ENCODE results near the gene PHF14.

Gene PHF14

DNA sequence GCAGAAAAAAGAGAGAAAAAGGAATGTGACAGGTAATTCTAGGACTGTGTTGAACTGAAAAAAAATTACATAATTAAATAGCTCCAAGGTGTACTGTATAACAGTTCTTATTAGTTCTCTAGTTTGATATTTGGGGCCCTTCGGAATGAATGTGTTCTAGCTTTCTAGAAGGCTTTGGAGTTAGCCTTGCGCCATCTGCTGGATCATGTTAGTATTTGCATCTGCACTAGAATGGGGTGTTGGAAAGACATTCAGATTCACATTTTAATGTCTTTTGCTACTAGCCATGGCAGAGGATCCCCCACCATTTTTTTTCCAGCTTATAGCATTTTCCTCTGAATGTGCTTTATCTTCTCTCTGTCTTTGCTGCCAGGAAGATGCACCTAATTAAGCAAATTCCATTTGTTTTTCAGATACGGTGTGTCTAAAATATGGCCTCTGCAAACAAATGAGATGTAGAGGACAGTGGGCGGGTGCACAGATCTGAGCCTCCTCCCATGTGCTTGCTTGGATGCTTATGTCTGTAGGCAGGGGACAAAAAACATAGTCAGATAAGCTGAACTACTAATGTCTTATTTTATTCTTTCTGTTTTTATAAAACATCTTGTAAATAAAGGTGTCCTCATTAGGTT, 238.5 kb downstream of the PHF14 start:
- peak; percentile 20 for DNase-seq (ENCODE audit: low spot score)

DNA sequence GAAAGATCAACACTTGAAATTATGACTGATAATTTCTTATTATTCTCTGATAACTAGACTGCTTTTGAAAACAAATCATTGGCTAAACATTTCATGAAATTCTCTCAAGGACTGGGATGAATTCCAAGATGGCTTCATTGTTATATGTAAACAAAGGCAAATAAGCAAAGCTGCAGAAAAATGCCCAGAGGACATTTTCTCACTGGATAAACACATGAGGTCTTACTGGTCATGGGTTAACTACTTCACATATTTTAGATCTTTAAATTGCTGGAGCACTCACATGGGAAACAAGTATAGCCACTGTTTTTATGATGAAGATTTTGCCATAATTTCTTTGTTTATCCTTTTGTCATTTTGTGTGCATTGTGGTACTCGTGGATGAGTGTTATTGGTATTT, 239.1 kb downstream of the PHF14 start:
- DNase-seq (ENCODE audit: low spot score) = no peak

- DNase-seq (ENCODE audit: low spot score) = no peak
These were observed 239.6 kb downstream of the PHF14 start for GRCh38 chr7:11213266-11213665.

GRCh38 chr7:11216276-11216675, 242.6 kb downstream of the PHF14 start:
- DNase-seq (ENCODE audit: low spot score) = no peak

DNA sequence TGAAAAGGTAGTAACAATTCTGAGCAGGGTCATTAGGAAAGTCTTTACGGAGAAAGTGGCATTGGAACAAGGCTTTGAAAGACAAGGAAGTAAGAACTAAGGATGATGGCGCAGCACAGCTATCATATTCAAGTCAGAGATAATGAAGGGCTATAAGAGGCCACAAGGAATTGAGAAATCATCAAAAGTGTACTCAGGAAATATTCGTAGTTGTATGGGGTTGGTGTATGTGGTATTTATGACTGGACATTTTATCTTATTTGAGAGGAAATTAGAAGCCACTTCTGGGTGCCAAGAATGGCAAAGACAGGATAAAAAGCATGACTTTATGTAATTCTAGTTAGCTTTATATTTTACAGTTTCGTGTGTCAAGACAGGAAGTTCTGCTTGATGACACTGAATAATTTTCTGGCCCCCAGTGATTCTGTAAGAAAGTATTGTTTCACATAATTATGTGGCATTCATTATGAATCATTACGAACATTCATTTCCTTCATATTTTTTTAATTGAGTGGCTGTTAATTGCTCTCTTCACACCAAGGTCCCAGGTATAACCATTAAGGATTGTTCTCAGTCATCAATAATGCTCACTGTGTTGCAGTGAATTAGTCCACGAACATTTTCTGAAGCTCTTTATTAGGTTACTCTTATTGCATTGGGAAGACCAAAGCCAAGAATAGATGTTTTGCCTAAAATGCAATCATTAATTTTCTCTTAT, 244.3 kb downstream of the PHF14 start:
- DNase-seq (ENCODE audit: low spot score) = no peak
